K562 treated with DMSO at 1 percent for 24 hours (cell line): ENCODE measurements around the gene CACNA2D4. TPM values are rescaled to one million over a fixed set of nuclear protein-coding genes. Genes with fewer than 3 reads are reported as not detected.

ENCODE experiments used
- total RNA-seq: library from RNA; unstranded; fragments of 300-600 nt; gene quantifications from 2 replicates; pipeline ENCODE4 v1.2.3, GENCODE V29; 2022; ENCODE audit warnings: low read depth; ENCODE audit not compliant: insufficient read depth

Gene CACNA2D4, protein sequence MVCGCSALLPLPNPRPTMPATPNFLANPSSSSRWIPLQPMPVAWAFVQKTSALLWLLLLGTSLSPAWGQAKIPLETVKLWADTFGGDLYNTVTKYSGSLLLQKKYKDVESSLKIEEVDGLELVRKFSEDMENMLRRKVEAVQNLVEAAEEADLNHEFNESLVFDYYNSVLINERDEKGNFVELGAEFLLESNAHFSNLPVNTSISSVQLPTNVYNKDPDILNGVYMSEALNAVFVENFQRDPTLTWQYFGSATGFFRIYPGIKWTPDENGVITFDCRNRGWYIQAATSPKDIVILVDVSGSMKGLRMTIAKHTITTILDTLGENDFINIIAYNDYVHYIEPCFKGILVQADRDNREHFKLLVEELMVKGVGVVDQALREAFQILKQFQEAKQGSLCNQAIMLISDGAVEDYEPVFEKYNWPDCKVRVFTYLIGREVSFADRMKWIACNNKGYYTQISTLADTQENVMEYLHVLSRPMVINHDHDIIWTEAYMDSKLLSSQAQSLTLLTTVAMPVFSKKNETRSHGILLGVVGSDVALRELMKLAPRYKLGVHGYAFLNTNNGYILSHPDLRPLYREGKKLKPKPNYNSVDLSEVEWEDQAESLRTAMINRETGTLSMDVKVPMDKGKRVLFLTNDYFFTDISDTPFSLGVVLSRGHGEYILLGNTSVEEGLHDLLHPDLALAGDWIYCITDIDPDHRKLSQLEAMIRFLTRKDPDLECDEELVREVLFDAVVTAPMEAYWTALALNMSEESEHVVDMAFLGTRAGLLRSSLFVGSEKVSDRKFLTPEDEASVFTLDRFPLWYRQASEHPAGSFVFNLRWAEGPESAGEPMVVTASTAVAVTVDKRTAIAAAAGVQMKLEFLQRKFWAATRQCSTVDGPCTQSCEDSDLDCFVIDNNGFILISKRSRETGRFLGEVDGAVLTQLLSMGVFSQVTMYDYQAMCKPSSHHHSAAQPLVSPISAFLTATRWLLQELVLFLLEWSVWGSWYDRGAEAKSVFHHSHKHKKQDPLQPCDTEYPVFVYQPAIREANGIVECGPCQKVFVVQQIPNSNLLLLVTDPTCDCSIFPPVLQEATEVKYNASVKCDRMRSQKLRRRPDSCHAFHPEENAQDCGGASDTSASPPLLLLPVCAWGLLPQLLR
- total RNA-seq = 1.7 and 2.8 TPM in 2 replicates

DNA sequence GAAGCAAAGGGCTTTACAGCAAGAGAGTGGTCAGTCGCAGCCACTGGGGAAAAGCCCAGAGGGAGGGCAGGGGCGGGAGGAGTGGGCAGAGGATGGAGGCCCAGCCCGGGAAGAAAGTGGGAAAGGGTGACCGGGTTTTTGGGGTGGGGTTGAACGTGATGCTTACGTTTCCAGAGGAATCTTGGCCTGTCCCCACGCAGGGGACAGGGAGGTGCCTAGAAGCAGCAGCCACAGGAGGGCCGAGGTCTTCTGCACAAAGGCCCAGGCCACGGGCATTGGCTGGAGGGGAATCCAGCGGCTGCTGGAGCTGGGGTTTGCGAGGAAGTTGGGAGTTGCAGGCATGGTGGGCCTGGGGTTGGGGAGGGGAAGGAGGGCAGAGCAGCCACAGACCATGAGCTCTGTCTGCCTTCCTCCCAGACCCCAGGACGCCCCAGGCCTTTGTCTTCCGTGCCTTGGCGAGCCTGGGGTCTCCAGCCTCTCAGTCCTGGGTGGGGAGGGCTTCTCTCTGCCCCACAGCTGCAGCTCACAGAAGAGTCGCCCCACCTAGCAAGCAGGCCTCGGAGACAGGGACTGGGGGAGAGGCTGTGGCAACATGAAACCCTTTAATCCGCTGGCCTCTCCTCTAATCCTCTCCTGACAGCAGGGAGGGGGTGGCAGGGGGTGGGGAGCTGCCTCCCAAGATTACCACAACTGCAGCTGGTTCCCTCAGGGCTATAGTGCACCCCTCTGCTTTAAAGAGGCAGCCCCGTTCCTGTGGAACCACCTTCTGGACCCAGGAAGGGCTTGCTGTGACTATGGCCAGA is at the start of gene CACNA2D4:
Gene CACNA2D4, minus strand, starts transcription at position 572 of the 803 bp plus-strand sequence. Its CDS starts 179 bp downstream, at position 393.

DNA sequence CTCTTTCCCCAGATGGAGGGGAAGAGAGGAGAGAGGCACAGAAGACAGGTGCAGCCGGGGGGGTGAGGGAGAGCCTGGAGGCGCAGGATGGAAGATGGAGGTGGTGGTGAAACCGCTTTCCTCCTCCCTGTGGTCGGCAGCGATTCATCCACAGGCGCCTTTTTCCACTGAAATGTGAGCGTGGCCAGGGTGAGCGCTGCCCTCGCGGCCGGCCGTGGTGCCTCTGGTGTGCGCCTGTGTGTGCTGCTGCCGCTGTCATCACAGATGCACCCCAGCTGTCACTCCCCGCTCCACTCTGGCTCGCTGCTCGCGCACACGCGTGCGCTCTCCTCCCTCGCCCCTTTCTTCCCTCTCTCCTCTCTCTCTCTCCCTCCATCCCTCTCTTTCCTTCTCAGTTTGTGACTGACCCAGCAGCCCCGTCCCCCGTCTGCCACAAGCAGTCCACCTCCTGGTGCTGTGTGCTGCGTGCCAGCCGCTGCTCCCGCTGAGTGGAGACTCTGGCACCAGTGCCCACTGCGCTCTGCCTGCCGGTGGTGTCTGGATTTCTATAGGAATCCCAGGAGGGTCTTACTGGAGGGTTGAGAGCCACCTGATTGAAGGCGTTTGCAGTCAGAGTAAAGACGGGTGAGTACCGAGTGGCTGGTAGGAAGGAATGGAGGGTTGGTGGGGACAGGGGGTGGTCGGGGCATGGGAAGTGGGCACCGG is 98.1 kb downstream of the CACNA2D4 start, which contains the start of gene LRTM2:
Gene LRTM2, plus strand, starts transcription at position 375 of the 705 bp plus-strand sequence. CDS start 7,584 bp downstream, outside the sequence.

Other genes starting within 250 kb of the CACNA2D4 start
- gene ADIPOR2, start 227.6 kb downstream of the CACNA2D4 start, total RNA-seq = 38.1 and 45.2 TPM in 2 replicates
- not detected in 2 replicates for gene LRTM2, start 98.1 kb downstream of the CACNA2D4 start, total RNA-seq
- 3.1 and 4.4 TPM in 2 replicates for gene DCP1B, start 85.8 kb upstream of the CACNA2D4 start, total RNA-seq
- gene CACNA1C, start 134.3 kb upstream of the CACNA2D4 start, total RNA-seq = 0.09 TPM in 1 of 2 replicates, not detected in the other